Endothelial cell of umbilical vein (primary cell): ENCODE data around the gene TMEM233. TPM values are rescaled to one million over a fixed set of nuclear protein-coding genes. Genes with fewer than 3 reads are reported as not detected.

ENCODE experiments used
- BruUV-seq: library from RNA; stranded (reverse); fragments of 400-500 nt; replicated peaks from 2 replicates; lab custom pipeline; 2021; lab: Mats Ljungman, UMichigan
- CTCF ChIA-PET: fragments of 300-600, 350-600 bp; sonication (Branson Sonifier 250); formaldehyde crosslinking; loops from one replicate; lab custom pipeline; 2021; ENCODE audit warnings: antibody characterized with exemption, inconsistent platforms; lab: Charles Lee
- POLR2A ChIA-PET: fragments of 300-600, 350-600 bp; sonication (Branson Sonifier 250); formaldehyde crosslinking; loops from one replicate; lab custom pipeline; 2021; ENCODE audit warnings: antibody characterized with exemption, inconsistent platforms; lab: Charles Lee
- DNase-seq: peaks from one replicate; pipeline ENCODE4 v3.0.0-alpha.2; 2011; ENCODE audit warnings: low read depth, low spot score
- FAIRE-seq: peaks from 2 replicates; lab custom pipeline; 2011; peaks lifted over from hg19 to GRCh38; lab: Jason Lieb, UNC
- H2AFZ ChIP-seq: 2 replicates; pipeline ENCODE4 v1.6.0; 2012; ENCODE audit warnings: low read depth, low read length, control low read depth, inconsistent platforms
- H3K27ac ChIP-seq: 2 replicates; pipeline ENCODE4 v1.5.1; 2011; ENCODE audit warnings: low read depth, mild to moderate bottlenecking, control low read depth, low read length, moderate library complexity; ENCODE audit not compliant: insufficient read depth
- H3K27me3 ChIP-seq, 2 experiments: 2 replicates each; pipeline versions ENCODE4 v1.6.0 to v1.6.1; 2011; ENCODE audit warnings: low read length in 2 of 2, mixed read lengths in 1 of 2; ENCODE audit not compliant: control insufficient read depth in 2 of 2, insufficient read depth in 2 of 2
- H3K36me3 ChIP-seq, 2 experiments: 2 replicates in 1 of 2; 3 replicates in 1 of 2; pipeline ENCODE4 v1.5.1; 2011; ENCODE audit warnings: low read length in 2 of 2, mild to moderate bottlenecking in 1 of 2, moderate library complexity in 1 of 2; ENCODE audit not compliant: control insufficient read depth in 2 of 2, insufficient read depth in 2 of 2; ENCODE audit errors: extremely low read depth in 1 of 2
- H3K4me1 ChIP-seq: 3 replicates; pipeline ENCODE4 v1.5.1; 2011; ENCODE audit warnings: mild to moderate bottlenecking, low read length; ENCODE audit not compliant: control insufficient read depth, insufficient read depth; ENCODE audit errors: extremely low read depth
- H3K4me2 ChIP-seq: 2 replicates; pipeline ENCODE4 v1.6.1; 2011; ENCODE audit warnings: low read length, control low read depth, mixed read lengths; ENCODE audit not compliant: insufficient read depth
- H3K4me3 ChIP-seq, 3 experiments: fragments of 200-600 bp in 1 of 3; sonication (generic), shearing (Covaris generic) in 1 of 3; replicated peaks in 1 of 3; 2 replicates each; pipeline ENCODE4 v1.5.1; 2011 to 2016; ENCODE audit warnings: control low read depth in 3 of 3, low read length in 3 of 3, mild to moderate bottlenecking in 2 of 3, inconsistent platforms in 1 of 3, low read depth in 1 of 3, moderate library complexity in 1 of 3; ENCODE audit not compliant: insufficient read depth in 1 of 3
- H3K79me2 ChIP-seq: 2 replicates; pipeline ENCODE4 v1.6.0; 2012; ENCODE audit warnings: low read length, inconsistent platforms; ENCODE audit not compliant: control insufficient read depth, insufficient read depth
- H3K9ac ChIP-seq: replicated peaks from 2 replicates; pipeline ENCODE3; 2011; ENCODE audit warnings: low read length, control low read depth; ENCODE audit not compliant: insufficient read depth; ENCODE audit errors: extremely low read depth
- H3K9me1 ChIP-seq: replicated peaks from 3 replicates; pipeline ENCODE4 v1.6.0; 2011; ENCODE audit warnings: mild to moderate bottlenecking, low read length; ENCODE audit not compliant: control insufficient read depth, insufficient read depth; ENCODE audit errors: extremely low read depth
- H3K9me3 ChIP-seq: replicated peaks from 2 replicates; pipeline ENCODE4 v1.5.1; 2012; ENCODE audit warnings: low read length, inconsistent platforms; ENCODE audit not compliant: control insufficient read depth, insufficient read depth
- H4K20me1 ChIP-seq: replicated peaks from 2 replicates; pipeline ENCODE3; 2011; ENCODE audit warnings: mild to moderate bottlenecking, low read length; ENCODE audit not compliant: control insufficient read depth, insufficient read depth; ENCODE audit errors: extremely low read depth
- CTCF ChIP-seq, 2 donors: IDR thresholded peaks; 1 replicate in 1 of 2; 2 replicates in 1 of 2; pipeline ENCODE4 v1.5.1; 2011; ENCODE audit warnings: low read length in 2 of 2, mild to moderate bottlenecking in 2 of 2, moderate library complexity in 2 of 2, control low read depth in 1 of 2, inconsistent platforms in 1 of 2, low read depth in 1 of 2; ENCODE audit not compliant: insufficient read depth in 1 of 2; ENCODE audit errors: extremely low read depth in 1 of 2
- EZH2 ChIP-seq: IDR thresholded peaks from 2 replicates; pipeline ENCODE4 v1.6.1; 2012; ENCODE audit warnings: borderline replicate concordance, low read depth, mild to moderate bottlenecking, moderate library complexity, low read length, inconsistent platforms; ENCODE audit not compliant: severe bottlenecking
- FOS ChIP-seq: IDR thresholded peaks from 2 replicates; pipeline ENCODE4 v1.6.1; 2011; ENCODE audit warnings: mild to moderate bottlenecking, low read length, moderate library complexity, borderline replicate concordance; ENCODE audit not compliant: insufficient read depth
- GATA2 ChIP-seq: IDR thresholded peaks from 2 replicates; pipeline ENCODE4 v1.7.0; 2011; ENCODE audit warnings: low read depth, mild to moderate bottlenecking, moderate library complexity, mixed read lengths, low read length; ENCODE audit not compliant: insufficient read length, insufficient read depth
- JUN ChIP-seq: IDR thresholded peaks from 2 replicates; pipeline ENCODE4 v1.6.1; 2011; ENCODE audit warnings: borderline replicate concordance, low read depth; ENCODE audit not compliant: insufficient read length, insufficient read depth
- MAX ChIP-seq: IDR thresholded peaks from 2 replicates; pipeline ENCODE4 v1.6.1; 2011; ENCODE audit not compliant: insufficient read depth, insufficient read length
- MYC ChIP-seq: IDR thresholded peaks from one replicate; pipeline ENCODE4 v1.6.1; 2011; ENCODE audit warnings: mild to moderate bottlenecking, low read depth, low read length
- POLR2A ChIP-seq: IDR thresholded peaks from 2 replicates; pipeline ENCODE4 v1.6.1; 2012; ENCODE audit warnings: low read depth, mild to moderate bottlenecking, control low read depth, low read length
- POLR2AphosphoS5 ChIP-seq: IDR thresholded peaks from 2 replicates; pipeline ENCODE4 v1.6.1; 2012; ENCODE audit warnings: low read depth, mild to moderate bottlenecking, control low read depth, low read length, moderate library complexity; ENCODE audit not compliant: insufficient read depth
- dilution Hi-C: fragments of 300-500 bp; cut with MboI; formaldehyde crosslinking; loops from one replicate; pipeline ENCODE4 v1.15.0; 2019; ENCODE audit warnings: low sequenced_read_pairs; ENCODE audit not compliant: extremely low pct_ligation_motif_present
- intact Hi-C: fragments of 100-400 bp; cut with micrococcal nuclease; formaldehyde crosslinking; loops from one replicate; pipeline ENCODE4 v1.10.0; 2022
- polyA plus RNA-seq, 4 experiments: library from polyadenylated mRNA; depleted of rRNA in 3 of 4; stranded (reverse) in 3 of 4; unstranded in 1 of 4; fragments of >200 nt; gene quantifications; 2 replicates each; pipeline versions ENCODE4 v1.2.1 to v1.2.3, GENCODE V29; 2011 to 2012; ENCODE audit warnings: missing spikeins in 1 of 4
- total RNA-seq: library from RNA; stranded (reverse); gene quantifications from 2 replicates; pipeline ENCODE4 v1.2.3, GENCODE V29; 2021

TMEM233 gene
- total and polyA plus RNA-seq, 2 donors (not counting 3 experiments of a cell fraction or from before 2014, with no cell fraction given): 0.01 TPM; not detected in 1

- Histone ChIP-seq H3K79me2 (no peaks in the 10 kb centered on the region), H3K4me1 (peaks cover 7% of the 10 kb centered on the region), H3K27ac (no peak overlapping the region), H2AFZ (no peak overlapping the region), H3K9me1 (no peaks in the 10 kb centered on the region), H3K4me3 (no peak overlapping the region), H3K27me3 (peaks cover 1 to 6% of the 10 kb centered on the region in 2 experiments), H3K9me3 (no peaks in the 10 kb centered on the region), H4K20me1 (no peaks in the 10 kb centered on the region), H3K4me2 (no peak overlapping the region), H3K36me3 (no peaks in the 10 kb centered on the region), H3K9ac (no peak overlapping the region)
- dilution Hi-C loops: no loop called here
- intact Hi-C loops: loop anchor here (10.0 kb wide), 1 partner anchor 1257 kb away; no protein-coding TSS in a partner anchor
- BruUV-seq: no TSS peak
- no peak for TF ChIP-seq CTCF (IDR thresholded peaks at IDR 0.05; ENCODE audit: extremely low read depth in 1 of 2, insufficient read depth in 1 of 2, low read depth in 1 of 2, low read length in 2 of 2)
- no peak for TF ChIP-seq FOS
- TF ChIP-seq EZH2: no peak
- TF ChIP-seq MYC: no peak
- no peak for TF ChIP-seq MAX
- TF ChIP-seq POLR2A: no peak
- TF ChIP-seq POLR2AphosphoS5: no peak
- no peak for TF ChIP-seq GATA2
- no peak for TF ChIP-seq JUN
- FAIRE-seq: no peak
- POLR2A ChIA-PET: no interaction called here
- no peak for DNase-seq
- CTCF ChIA-PET: interaction anchor here (0.7 to 2.4 kb wide), 6 partner anchors 10 to 425 kb away, joined by 3 to 11 read pairs (median 4); no protein-coding TSS in a partner anchor
Measured at GRCh38 chr12:119661882-119662281, 68.3 kb downstream of the TMEM233 start.
